Measurements from ENCODE around the gene TOMM70. TPM values are rescaled to one million over a fixed set of nuclear protein-coding genes. Genes with fewer than 3 reads are reported as not detected.

TOMM70 gene
- total RNA-seq, 1 experiment from 2014 or later = 59.2 TPM

- H3K27ac Mint-ChIP-seq = no peak overlapping the region
- peak overlapping the region; percentile 94 for H3K4me3 Mint-ChIP-seq
- H3K9me3 Mint-ChIP-seq = no peaks in the 10 kb centered on the region
- POLR2A ChIA-PET = interaction anchor here (0.7 to 1.1 kb wide), 2 partner anchors 17 to 70 kb away, joined by 3 read pairs; partner anchors contain the start of gene NIT2
- H3K4me1 Mint-ChIP-seq = peaks cover 35% of the 10 kb centered on the region
- no peaks in the 10 kb centered on the region for H3K27me3 Mint-ChIP-seq (ENCODE audit: low read depth)
- ATAC-seq (no peak), DNase-seq (ENCODE audit: low spot score) (no peak)
- H3K36me3 Mint-ChIP-seq = peaks cover 18% of the 10 kb centered on the region; the same call in 1 of the 2 replicates
- no peak for TF ChIP-seq GABPB1 (CRISPR knock-in tag; IDR thresholded peaks at IDR 0.05)
- no peak for TF ChIP-seq TEAD1 (CRISPR knock-in tag; IDR thresholded peaks at IDR 0.05)
- TF ChIP-seq PRDM15 (CRISPR knock-in tag; IDR thresholded peaks at IDR 0.05) = no peak
- no peak for TF ChIP-seq ZNF263 (CRISPR knock-in tag; IDR thresholded peaks at IDR 0.05; ENCODE audit: low read depth)
- no peak for TF ChIP-seq USF1 (CRISPR knock-in tag; IDR thresholded peaks at IDR 0.05)
- no peak for TF ChIP-seq HMGA2 (CRISPR knock-in tag; IDR thresholded peaks at IDR 0.05)
- no peak for TF ChIP-seq FOXP1 (CRISPR knock-in tag; IDR thresholded peaks at IDR 0.05; ENCODE audit: borderline replicate concordance)
- TF ChIP-seq NR1H2 (CRISPR knock-in tag; IDR thresholded peaks at IDR 0.05) = no peak
- no peak for TF ChIP-seq TCF7 (CRISPR knock-in tag; IDR thresholded peaks at IDR 0.05; ENCODE audit: low read depth)
- TF ChIP-seq, protein P1, sequence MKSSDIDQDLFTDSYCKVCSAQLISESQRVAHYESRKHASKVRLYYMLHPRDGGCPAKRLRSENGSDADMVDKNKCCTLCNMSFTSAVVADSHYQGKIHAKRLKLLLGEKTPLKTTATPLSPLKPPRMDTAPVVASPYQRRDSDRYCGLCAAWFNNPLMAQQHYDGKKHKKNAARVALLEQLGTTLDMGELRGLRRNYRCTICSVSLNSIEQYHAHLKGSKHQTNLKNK (CRISPR knock-in tag; IDR thresholded peaks at IDR 0.05) = no peak
- no peak for TF ChIP-seq ETV6 (CRISPR knock-in tag; IDR thresholded peaks at IDR 0.05)
- TF ChIP-seq NR3C1 (CRISPR knock-in tag; conservative IDR thresholded peaks at IDR 0.05; ENCODE audit: low read depth) = no peak
- no peak for TF ChIP-seq SOX15 (CRISPR knock-in tag; IDR thresholded peaks at IDR 0.05)
- CTCF ChIA-PET = interaction anchor here (1.0 to 1.6 kb wide), 3 partner anchors 10 to 70 kb away, joined by 3 to 6 read pairs (median 4); partner anchors contain the start of gene NIT2
Measured at GRCh38 chr3:100404250-100404548, 3.3 kb upstream of the TOMM70 start.

- ChIA-PET CTCF (interaction anchor here (0.7 to 1.6 kb wide), 4 partner anchors 9 to 386 kb away, joined by 3 to 6 read pairs (median 4); partner anchors contain the start of gene NIT2), POLR2A (interaction anchor here (0.7 to 1.1 kb wide), 2 partner anchors 16 to 69 kb away, joined by 3 read pairs; partner anchors contain the start of gene NIT2)
- Mint-ChIP-seq H3K27ac (peak overlapping the region; percentile 55; the same call in 1 of the 2 replicates), H3K4me1 (peaks cover 39% of the 10 kb centered on the region), H3K27me3 (ENCODE audit: low read depth) (no peaks in the 10 kb centered on the region), H3K9me3 (no peaks in the 10 kb centered on the region), H3K36me3 (peaks cover 18% of the 10 kb centered on the region; the same call in 1 of the 2 replicates), H3K4me3 (peak overlapping the region; percentile 94)
- TF ChIP-seq ZNF219 (CRISPR knock-in tag; IDR thresholded peaks at IDR 0.05; ENCODE audit: borderline replicate concordance) (no peak), SMAD4 (CRISPR knock-in tag; IDR thresholded peaks at IDR 0.05) (no peak), E2F4 (CRISPR knock-in tag; IDR thresholded peaks at IDR 0.05; ENCODE audit: borderline replicate concordance, low read depth) (no peak), NR2C2 (CRISPR knock-in tag; IDR thresholded peaks at IDR 0.05) (no peak), HMGA2 (CRISPR knock-in tag; IDR thresholded peaks at IDR 0.05) (no peak), JAZF1 (CRISPR knock-in tag; IDR thresholded peaks at IDR 0.05) (no peak), USF1 (CRISPR knock-in tag; IDR thresholded peaks at IDR 0.05) (no peak)
- DNase-seq (ENCODE audit: low spot score) (peak; percentile 20), ATAC-seq (no peak)
Measured at GRCh38 chr3:100403362-100404249, 2.7 kb upstream of the TOMM70 start.
